GM12872 (cell line): ENCODE results near the gene ARHGEF16.

ENCODE experiments used
- CTCF ChIP-seq: IDR thresholded peaks from 3 replicates; pipeline ENCODE4 v1.5.1; 2011; ENCODE audit warnings: low read depth, mild to moderate bottlenecking, low read length, moderate library complexity; ENCODE audit not compliant: insufficient read depth

ARHGEF16 gene

DNA sequence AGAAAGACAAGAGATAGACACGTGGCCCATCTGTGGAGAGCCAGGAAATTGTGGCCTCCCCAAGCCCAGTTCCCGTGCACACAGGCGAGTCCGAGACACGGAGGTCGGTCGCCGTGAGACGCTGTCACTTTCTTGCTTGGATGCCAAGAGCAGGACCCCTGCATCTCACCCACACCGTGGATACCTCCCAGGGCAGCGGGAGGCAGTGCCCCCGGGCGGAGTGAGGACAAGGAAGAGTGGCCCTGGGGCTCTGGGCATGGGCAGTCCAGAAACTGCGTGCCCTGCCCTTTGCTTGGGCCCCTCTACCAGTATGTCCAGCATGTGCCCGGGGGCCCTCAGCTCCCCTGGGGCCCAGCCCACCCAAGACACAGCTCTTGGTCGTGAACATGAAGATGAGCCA, 24.7 kb upstream of the ARHGEF16 start:
- no peak for TF ChIP-seq CTCF

DNA sequence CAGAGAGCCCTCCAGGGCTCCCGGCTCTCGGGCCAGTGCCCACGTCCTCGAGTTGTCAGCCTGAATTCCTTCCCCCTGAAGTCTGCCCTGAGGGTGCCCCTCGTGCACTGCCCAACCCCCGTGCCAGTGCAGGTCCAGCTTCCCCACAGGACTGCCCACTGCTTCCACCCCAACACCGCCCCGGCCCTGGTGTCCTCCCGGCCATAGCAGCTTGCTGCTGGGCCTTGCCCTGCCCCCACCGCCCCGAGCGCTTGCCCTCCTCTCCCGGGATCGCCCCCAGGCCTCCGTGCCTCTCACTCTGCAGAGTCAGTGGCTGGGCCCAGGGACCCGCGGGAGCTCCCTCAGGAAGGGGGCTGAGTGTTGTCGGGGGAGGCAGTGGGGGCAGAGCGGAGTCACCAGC, 24.1 kb upstream of the ARHGEF16 start:
- TF ChIP-seq CTCF, result no peak

DNA sequence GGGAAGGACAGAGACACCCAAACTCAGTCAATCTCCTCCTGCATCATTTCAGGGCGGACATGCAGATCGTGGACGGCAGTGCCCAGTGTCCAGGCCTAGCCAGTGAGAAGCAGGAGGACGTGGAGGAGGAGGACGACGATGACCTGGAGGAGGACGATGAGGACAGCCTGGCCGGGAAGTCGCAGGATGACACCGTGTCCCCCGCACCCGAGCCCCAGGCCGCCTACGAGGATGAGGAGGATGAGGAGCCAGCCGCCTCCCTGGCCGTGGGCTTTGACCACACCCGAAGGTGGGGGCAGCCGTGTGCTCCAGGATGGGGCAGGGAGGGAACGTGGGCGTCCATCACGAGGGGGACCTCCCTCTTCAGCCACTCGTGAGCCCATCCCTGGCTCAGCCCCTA, 23.6 kb upstream of the ARHGEF16 start:
- TF ChIP-seq CTCF, result no peak

- peak; percentile 46 for TF ChIP-seq CTCF
Measured at GRCh38 chr1:3431266-3431665, 23.2 kb upstream of the ARHGEF16 start.

- TF ChIP-seq CTCF, result no peak
Measured at GRCh38 chr1:3431686-3432085, 22.8 kb upstream of the ARHGEF16 start.

- TF ChIP-seq CTCF, result no peak
Measured at GRCh38 chr1:3432306-3432705, 22.2 kb upstream of the ARHGEF16 start.

DNA sequence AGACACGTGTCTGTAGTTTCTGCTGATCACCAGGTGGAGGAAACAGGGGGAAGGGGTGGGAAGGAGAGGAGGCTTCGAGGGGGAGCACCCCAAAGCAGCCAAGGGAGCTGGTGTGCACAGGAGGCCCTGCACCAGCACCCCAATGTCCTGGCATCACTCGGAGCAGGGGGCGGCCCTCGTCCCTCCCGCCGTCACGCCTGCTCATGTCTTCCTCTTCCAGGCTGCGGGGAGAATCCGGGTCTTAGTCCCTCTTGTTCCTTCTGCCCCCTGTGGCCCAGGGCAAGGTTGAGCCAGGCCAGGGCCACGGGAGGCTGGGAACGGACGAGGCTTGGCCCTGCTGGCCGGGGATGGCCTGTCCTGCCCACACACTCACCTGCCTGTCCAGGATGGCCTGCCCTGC, 21.4 kb upstream of the ARHGEF16 start:
- TF ChIP-seq CTCF, result no peak
